ENCODE results near the gene PRKAB1.

DNA sequence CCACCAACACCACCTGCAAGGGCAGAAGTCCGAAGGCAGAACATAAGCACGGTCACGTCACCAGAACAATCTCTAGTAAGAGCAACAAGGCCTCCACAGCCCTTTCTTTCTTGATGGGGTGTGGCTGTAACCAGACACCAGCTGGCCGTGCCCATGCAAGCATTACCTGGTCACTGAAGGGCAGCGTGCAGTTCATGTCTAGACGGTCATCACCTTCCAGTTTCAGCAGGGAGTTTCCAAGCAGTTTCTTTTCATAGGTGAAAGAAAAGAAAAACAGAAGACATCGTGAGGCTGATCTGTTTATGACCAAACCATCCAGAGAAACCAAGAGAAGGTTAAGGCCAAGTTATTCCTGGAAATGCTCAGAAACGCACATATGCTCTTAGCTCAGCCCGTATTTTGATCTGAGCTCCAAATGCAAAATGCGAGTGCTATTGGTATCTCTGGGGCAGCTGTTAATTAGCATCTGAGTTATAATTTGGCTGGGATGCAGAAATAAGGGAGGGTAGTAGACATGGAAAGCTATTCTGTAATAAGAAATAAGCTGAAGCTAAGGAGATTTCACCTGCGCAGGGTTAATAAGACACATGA lies 42.5 kb downstream of the PRKAB1 start:
- TF ChIP-seq, protein P1, sequence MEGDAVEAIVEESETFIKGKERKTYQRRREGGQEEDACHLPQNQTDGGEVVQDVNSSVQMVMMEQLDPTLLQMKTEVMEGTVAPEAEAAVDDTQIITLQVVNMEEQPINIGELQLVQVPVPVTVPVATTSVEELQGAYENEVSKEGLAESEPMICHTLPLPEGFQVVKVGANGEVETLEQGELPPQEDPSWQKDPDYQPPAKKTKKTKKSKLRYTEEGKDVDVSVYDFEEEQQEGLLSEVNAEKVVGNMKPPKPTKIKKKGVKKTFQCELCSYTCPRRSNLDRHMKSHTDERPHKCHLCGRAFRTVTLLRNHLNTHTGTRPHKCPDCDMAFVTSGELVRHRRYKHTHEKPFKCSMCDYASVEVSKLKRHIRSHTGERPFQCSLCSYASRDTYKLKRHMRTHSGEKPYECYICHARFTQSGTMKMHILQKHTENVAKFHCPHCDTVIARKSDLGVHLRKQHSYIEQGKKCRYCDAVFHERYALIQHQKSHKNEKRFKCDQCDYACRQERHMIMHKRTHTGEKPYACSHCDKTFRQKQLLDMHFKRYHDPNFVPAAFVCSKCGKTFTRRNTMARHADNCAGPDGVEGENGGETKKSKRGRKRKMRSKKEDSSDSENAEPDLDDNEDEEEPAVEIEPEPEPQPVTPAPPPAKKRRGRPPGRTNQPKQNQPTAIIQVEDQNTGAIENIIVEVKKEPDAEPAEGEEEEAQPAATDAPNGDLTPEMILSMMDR (IDR thresholded peaks at IDR 0.05), result no peak
- no peak for TF ChIP-seq POLR2A (IDR thresholded peaks at IDR 0.05)

All from gastroesophageal sphincter (tissue), 3 donors.